HepG2 (cell line): ENCODE results near the gene HDLBP. TPM values are rescaled to one million over a fixed set of nuclear protein-coding genes. Genes with fewer than 3 reads are reported as not detected.

ENCODE experiments used
- ATAC-seq: fragments of 200-7000 bp; cut with Tn5 transposase; 3 replicates; pipeline ENCODE4 v1.9.1; 2020; ENCODE audit warnings: mild to moderate bottlenecking, moderate library complexity
- BruUV-seq: library from RNA; stranded (reverse); fragments of 400-500 nt; replicated peaks from 2 replicates; lab custom pipeline; 2021; lab: Mats Ljungman, UMichigan
- CTCF ChIA-PET: fragments of 300-600 bp; formaldehyde crosslinking; extraction: SDS; loops from one replicate; lab custom pipeline; 2021; ENCODE audit warnings: low total read pairs, inconsistent platforms, low intra/inter-chr PET ratio; lab: Yijun Ruan, JAX
- POLR2A ChIA-PET: fragments of 350-600 bp; sonication (Branson Sonifier 250); formaldehyde crosslinking; loops from one replicate; lab custom pipeline; 2020; ENCODE audit warnings: antibody characterized with exemption, inconsistent platforms; lab: Yijun Ruan, JAX
- DNase-seq: peaks from one replicate; pipeline ENCODE4 v3.0.0-alpha.2; 2015; ENCODE audit warnings: low spot score
- FAIRE-seq: peaks from 3 replicates; lab custom pipeline; 2011; peaks lifted over from hg19 to GRCh38; lab: Jason Lieb, UNC
- H2AFZ ChIP-seq: one replicate; pipeline ENCODE4 v1.6.1; 2011; ENCODE audit warnings: low read length, inconsistent platforms
- H3K27ac ChIP-seq: fragments of 300-600 bp; 3 replicates; pipeline ENCODE4 v1.8.0; 2011; ENCODE audit warnings: mixed run types, mild to moderate bottlenecking, mixed read lengths, low read length, inconsistent platforms; ENCODE audit not compliant: insufficient read depth; ENCODE audit errors: extremely low read length
- H3K27me3 ChIP-seq, 2 experiments: fragments of 200-600 bp in 1 of 2; 2 replicates in 1 of 2; 3 replicates in 1 of 2; pipeline versions ENCODE4 v1.6.0 to v1.8.0; 2011; ENCODE audit warnings: low read length in 2 of 2, mild to moderate bottlenecking in 2 of 2, moderate library complexity in 2 of 2, inconsistent platforms in 1 of 2; ENCODE audit not compliant: insufficient read depth in 2 of 2, control insufficient read depth in 1 of 2
- H3K36me3 ChIP-seq, 2 experiments: fragments of 200-600 bp in 1 of 2; replicated peaks in 1 of 2; 2 replicates in 1 of 2; 3 replicates in 1 of 2; pipeline versions ENCODE4 v1.5.1 to v1.8.0; 2011; ENCODE audit warnings: low read length in 2 of 2, inconsistent platforms in 1 of 2; ENCODE audit not compliant: insufficient read depth in 2 of 2, control insufficient read depth in 1 of 2
- H3K4me1 ChIP-seq: 2 replicates; pipeline ENCODE4 v1.5.1; 2012; ENCODE audit warnings: low read length, inconsistent platforms; ENCODE audit not compliant: insufficient read depth
- H3K4me2 ChIP-seq: 2 replicates; pipeline ENCODE4 v1.6.0; 2011; ENCODE audit warnings: low read depth, low read length, inconsistent platforms
- H3K4me3 ChIP-seq, 3 experiments: fragments of 200-600 bp in 1 of 3; sonication (generic), shearing (Covaris generic) in 1 of 3; replicated peaks in 1 of 3; 2 replicates each; pipeline ENCODE4 v1.5.1; 2011 to 2016; ENCODE audit warnings: low read length in 3 of 3, inconsistent platforms in 2 of 3, low read depth in 2 of 3, mild to moderate bottlenecking in 2 of 3, control low read depth in 1 of 3, mixed read lengths in 1 of 3; ENCODE audit not compliant: insufficient read depth in 1 of 3
- H3K79me2 ChIP-seq: one replicate; pipeline ENCODE4 v1.6.1; 2011; ENCODE audit warnings: low read length, inconsistent platforms; ENCODE audit not compliant: insufficient read depth
- H3K9ac ChIP-seq: 2 replicates; pipeline ENCODE4 v1.6.0; 2011; ENCODE audit warnings: mild to moderate bottlenecking, low read depth, low read length, inconsistent platforms; ENCODE audit not compliant: insufficient read depth
- H3K9me3 ChIP-seq: 2 replicates; pipeline ENCODE4 v1.5.1; 2012; ENCODE audit warnings: mild to moderate bottlenecking, low read length
- H4K20me1 ChIP-seq: 2 replicates; pipeline ENCODE4 v1.6.0; 2011; ENCODE audit warnings: inconsistent platforms, mild to moderate bottlenecking, low read length, moderate library complexity; ENCODE audit not compliant: insufficient read depth
- EED ChIP-seq: sonication (generic); formaldehyde crosslinking; IDR thresholded peaks from 2 replicates; pipeline ENCODE4 v1.5.0; 2020; ENCODE audit warnings: mild to moderate bottlenecking, missing genetic modification reagents
- MED1 ChIP-seq: sonication (generic); formaldehyde crosslinking; IDR thresholded peaks from 2 replicates; pipeline ENCODE4 v1.4.0; 2020; ENCODE audit warnings: missing genetic modification reagents
- NR1H2 ChIP-seq: sonication (generic); formaldehyde crosslinking; IDR thresholded peaks from 2 replicates; pipeline ENCODE4 v1.8.1; 2022; ENCODE audit warnings: low read depth, missing genetic modification reagents, borderline replicate concordance
- ZNF430 ChIP-seq: sonication (generic); formaldehyde crosslinking; IDR thresholded peaks from 2 replicates; pipeline ENCODE4 v1.9.0; 2021; ENCODE audit warnings: mild to moderate bottlenecking, missing genetic modification reagents
- ZSCAN22 ChIP-seq: sonication (generic); formaldehyde crosslinking; IDR thresholded peaks from 2 replicates; pipeline ENCODE4 v1.4.0; 2020; ENCODE audit warnings: mild to moderate bottlenecking, missing genetic modification reagents
- WGBS: methylation state at CpG from one replicate; pipeline ENCODE4 v1.1.6; 2017; ENCODE audit warnings: low lambda C conversion rate; 5-methylcytosine and 5-hydroxymethylcytosine counted together
- in situ Hi-C: cut with HindIII; loops from 2 replicates; pipeline ENCODE4 v1.10.0; 2017; ENCODE audit warnings: low pct_unique_long_range_greater_than_20kb; ENCODE audit not compliant: extremely low pct_ligation_motif_present
- intact Hi-C: fragments of 100-400 bp; cut with micrococcal nuclease; formaldehyde crosslinking; loops from one replicate; pipeline ENCODE4 v1.10.0; 2022; ENCODE audit not compliant: unreplicated experiment
- polyA plus RNA-seq, 8 experiments: library from polyadenylated mRNA; depleted of rRNA in 3 of 8; stranded (reverse) in 7 of 8; unstranded in 1 of 8; fragments of >200 nt; fragmentation: Illumina TruSeq in 4 of 8; extraction: Trizol in 4 of 8; gene quantifications; 2 replicates each; pipeline versions ENCODE4 v1.2.1 to v1.2.3, GENCODE V29; 2011 to 2016; ENCODE audit warnings: low read depth in 4 of 8, missing spikeins in 1 of 8, mixed read lengths in 1 of 8; ENCODE audit not compliant: insufficient read depth in 1 of 8
- total RNA-seq, 5 experiments: library from RNA; depleted of rRNA; stranded (reverse); fragments of >200 nt; fragmentation: Illumina TruSeq; extraction: Trizol; gene quantifications; 2 replicates each; pipeline ENCODE4 v1.2.3, GENCODE V29; 2016; ENCODE audit warnings: low read depth in 1 of 5
- TF ChIP-seq, protein P1 (sequence below): sonication (generic); formaldehyde crosslinking; IDR thresholded peaks from 2 replicates; pipeline ENCODE4 v1.4.0; 2020; ENCODE audit warnings: low read depth, missing genetic modification reagents
- TF ChIP-seq, protein P2 (sequence below): sonication (generic); formaldehyde crosslinking; IDR thresholded peaks from 2 replicates; pipeline ENCODE4 v1.5.0; 2020; ENCODE audit warnings: mild to moderate bottlenecking, low read depth, missing genetic modification reagents, borderline replicate concordance

The HDLBP gene
- total and polyA plus RNA-seq, 2 of the 13 experiments (the other 11 are each of a cell fraction or from before 2014, with no cell fraction given), result 464 to 707 TPM

DNA sequence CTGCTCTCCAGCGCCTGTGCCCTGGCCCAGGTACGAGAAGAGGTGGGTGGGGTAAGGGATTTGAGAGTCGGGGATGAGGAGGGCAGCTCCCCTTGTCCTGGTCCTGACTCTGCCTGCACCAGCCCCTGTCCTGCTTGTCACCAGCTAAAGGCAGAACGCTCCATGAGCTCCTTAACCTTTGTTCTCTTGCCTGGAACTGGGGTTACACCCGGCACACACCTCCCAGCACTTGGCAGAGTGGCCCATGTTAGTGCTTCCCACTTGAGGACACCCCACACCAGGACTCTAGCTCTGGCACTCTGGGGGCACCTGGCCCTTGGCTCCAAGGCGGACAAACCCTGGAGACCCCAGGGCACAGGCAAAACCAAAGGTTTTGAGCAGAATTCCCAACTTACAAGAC, 107.8 kb downstream of the HDLBP start:
- Histone ChIP-seq H4K20me1 (no peaks in the 10 kb centered on the region), H2AFZ (no peak overlapping the region), H3K4me2 (no peak overlapping the region), H3K9me3 (no peaks in the 10 kb centered on the region), H3K4me3 (no peak overlapping the region), H3K79me2 (no peaks in the 10 kb centered on the region), H3K27ac (no peak overlapping the region), H3K4me1 (peaks cover 11% of the 10 kb centered on the region), H3K27me3 (peaks cover 24 to 47% of the 10 kb centered on the region in 2 experiments)
- ATAC-seq, result peak; percentile 40
- no peak for DNase-seq
- no TSS peak for BruUV-seq
- CTCF ChIA-PET, result no interaction called here
- in situ Hi-C loops, result loop anchor here (25.0 kb wide), 1 partner anchor 645 kb away; the partner anchor contains the start of genes ANKMY1, DUSP28 and RNPEPL1
- TF ChIP-seq NR1H2 (CRISPR knock-in tag), result no peak
- TF ChIP-seq, protein P1, sequence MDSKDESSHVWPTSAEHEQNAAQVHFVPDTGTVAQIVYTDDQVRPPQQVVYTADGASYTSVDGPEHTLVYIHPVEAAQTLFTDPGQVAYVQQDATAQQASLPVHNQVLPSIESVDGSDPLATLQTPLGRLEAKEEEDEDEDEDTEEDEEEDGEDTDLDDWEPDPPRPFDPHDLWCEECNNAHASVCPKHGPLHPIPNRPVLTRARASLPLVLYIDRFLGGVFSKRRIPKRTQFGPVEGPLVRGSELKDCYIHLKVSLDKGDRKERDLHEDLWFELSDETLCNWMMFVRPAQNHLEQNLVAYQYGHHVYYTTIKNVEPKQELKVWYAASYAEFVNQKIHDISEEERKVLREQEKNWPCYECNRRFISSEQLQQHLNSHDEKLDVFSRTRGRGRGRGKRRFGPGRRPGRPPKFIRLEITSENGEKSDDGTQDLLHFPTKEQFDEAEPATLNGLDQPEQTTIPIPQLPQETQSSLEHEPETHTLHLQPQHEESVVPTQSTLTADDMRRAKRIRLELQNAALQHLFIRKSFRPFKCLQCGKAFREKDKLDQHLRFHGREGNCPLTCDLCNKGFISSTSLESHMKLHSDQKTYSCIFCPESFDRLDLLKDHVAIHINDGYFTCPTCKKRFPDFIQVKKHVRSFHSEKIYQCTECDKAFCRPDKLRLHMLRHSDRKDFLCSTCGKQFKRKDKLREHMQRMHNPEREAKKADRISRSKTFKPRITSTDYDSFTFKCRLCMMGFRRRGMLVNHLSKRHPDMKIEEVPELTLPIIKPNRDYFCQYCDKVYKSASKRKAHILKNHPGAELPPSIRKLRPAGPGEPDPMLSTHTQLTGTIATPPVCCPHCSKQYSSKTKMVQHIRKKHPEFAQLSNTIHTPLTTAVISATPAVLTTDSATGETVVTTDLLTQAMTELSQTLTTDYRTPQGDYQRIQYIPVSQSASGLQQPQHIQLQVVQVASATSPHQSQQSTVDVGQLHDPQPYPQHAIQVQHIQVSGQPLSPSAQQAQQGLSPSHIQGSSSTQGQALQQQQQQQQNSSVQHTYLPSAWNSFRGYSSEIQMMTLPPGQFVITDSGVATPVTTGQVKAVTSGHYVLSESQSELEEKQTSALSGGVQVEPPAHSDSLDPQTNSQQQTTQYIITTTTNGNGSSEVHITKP (CRISPR knock-in tag), result no peak
- TF ChIP-seq, protein P2, sequence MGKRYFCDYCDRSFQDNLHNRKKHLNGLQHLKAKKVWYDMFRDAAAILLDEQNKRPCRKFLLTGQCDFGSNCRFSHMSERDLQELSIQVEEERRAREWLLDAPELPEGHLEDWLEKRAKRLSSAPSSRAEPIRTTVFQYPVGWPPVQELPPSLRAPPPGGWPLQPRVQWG (CRISPR knock-in tag), result no peak
- no peak for TF ChIP-seq MED1 (CRISPR knock-in tag)
- TF ChIP-seq EED (CRISPR knock-in tag), result 0 out of 2 replicates have a peak, but pooled peaks have one; percentile 73
- no peak for TF ChIP-seq ZSCAN22 (CRISPR knock-in tag)
- 0 out of 2 replicates have a peak, but pooled peaks have one; percentile 37 for TF ChIP-seq ZNF430 (CRISPR knock-in tag)
- TF ChIP-seq, all 625 proteins: peak for 2
- Histone ChIP-seq H3K9ac (no peak overlapping the region), H3K36me3 (no peaks in the 10 kb centered on the region)
- FAIRE-seq, result peak; percentile 4
- 10% methylated on average over 6 of the region's 6 CpGs for WGBS
- intact Hi-C loops, result no loop called here
- POLR2A ChIA-PET, result interaction anchor here (0.6 to 0.8 kb wide), 2 partner anchors 8 to 280 kb away, joined by 3 read pairs; no protein-coding TSS in a partner anchor
